Kidney (tissue), 22 donors: Measurements from ENCODE around the gene IDI2. TPM values are rescaled to one million over a fixed set of nuclear protein-coding genes. Genes with fewer than 3 reads are reported as not detected.

Experiments
- DNase-seq, 5 donors: peaks; one replicate each; pipeline ENCODE4 v3.0.0-alpha.2; 2013 to 2020
- FAIRE-seq: peaks from 2 replicates; lab custom pipeline; 2012; peaks lifted over from hg19 to GRCh38; lab: Jason Lieb, UNC
- H3K27ac ChIP-seq, 2 donors: one replicate each; pipeline ENCODE4 v1.7.0; 2013; ENCODE audit warnings: low read depth in 2 of 2, low read length in 2 of 2, inconsistent platforms in 1 of 2
- H3K27me3 ChIP-seq: one replicate; pipeline ENCODE4 v1.7.1; 2013; ENCODE audit warnings: low read length, inconsistent platforms; ENCODE audit not compliant: control insufficient read depth, insufficient read depth
- H3K36me3 ChIP-seq, 3 donors: one replicate each; pipeline versions ENCODE4 v1.7.0 to v1.7.1; 2013; ENCODE audit warnings: low read length in 3 of 3, control low read depth in 1 of 3, inconsistent platforms in 1 of 3; ENCODE audit not compliant: insufficient read depth in 3 of 3, control insufficient read depth in 2 of 3
- H3K4me1 ChIP-seq, 3 donors: one replicate each; pipeline versions ENCODE4 v1.7.0 to v1.7.1; 2013; ENCODE audit warnings: low read length in 3 of 3, inconsistent platforms in 1 of 3, low read depth in 1 of 3; ENCODE audit not compliant: control insufficient read depth in 2 of 3, insufficient read depth in 2 of 3
- H3K4me3 ChIP-seq, 3 donors: one replicate each; pipeline versions ENCODE4 v1.7.0 to v1.8.1; 2013; ENCODE audit warnings: low read length in 3 of 3, control low read depth in 1 of 3, inconsistent platforms in 1 of 3
- H3K9ac ChIP-seq, 3 donors: one replicate each; pipeline versions ENCODE4 v1.7.0 to v1.7.1; 2013; ENCODE audit warnings: low read length in 3 of 3, control low read depth in 1 of 3, inconsistent platforms in 1 of 3
- H3K9me3 ChIP-seq, 3 donors: one replicate each; pipeline versions ENCODE4 v1.7.0 to v1.7.1; 2013; ENCODE audit warnings: low read length in 3 of 3, control low read depth in 1 of 3, inconsistent platforms in 1 of 3; ENCODE audit not compliant: control insufficient read depth in 2 of 3, insufficient read depth in 1 of 3
- intact Hi-C: fragments of 100-400 bp; cut with DNase I; formaldehyde crosslinking; loops from one replicate; pipeline ENCODE4 v1.11.1; 2022
- long read RNA-seq, 10 donors: library from polyadenylated mRNA in 1 of 10; unstranded in 1 of 10; transcript quantifications; one replicate each; pipeline ENCODE4 v2.0.0 and lab custom pipeline, GENCODE V29; 2021 to 2026
- polyA plus RNA-seq: library from polyadenylated mRNA; stranded (reverse); fragments of 350-450 nt; fragmentation: Illumina TruSeq; extraction: RNeasy Lipid Tissue Mini Kit (QIAGEN cat#74804); gene quantifications from one replicate; pipeline ENCODE4 v1.2.3, GENCODE V29; 2014; ENCODE audit warnings: low read depth, low replicate concordance; ENCODE audit not compliant: insufficient read depth
- total RNA-seq: library from RNA; stranded (reverse); fragmentation: NEBNext Ultra II Directional; extraction: Animal tissue kit (Norgen Biotek cat#: 25700); gene quantifications from one replicate; pipeline ENCODE4 v1.2.1, GENCODE V29; 2021
- TF ChIP-seq, protein P1 (sequence below): IDR thresholded peaks from 3 replicates; pipeline ENCODE4 v1.5.1; 2012; ENCODE audit warnings: mild to moderate bottlenecking, moderate library complexity, borderline replicate concordance; ENCODE audit not compliant: insufficient read depth; ENCODE audit errors: extremely low read depth
- donor health status: control.
- donor health status: control.
- donor health status: control.
- donor health status: control.
- donor health status: control.
- donor health status: DM: yes; HTN: yes; CAD: no.
- donor health status: Normal renal cell carcinoma (clear cell type).

IDI2 gene
- total RNA-seq (not detected), polyA plus RNA-seq (not detected)
- long read RNA-seq, donor 1: 0 reads
- long read RNA-seq, donor 2: 0 reads
- long read RNA-seq, donor 3: 0 reads
- long read RNA-seq, donor 4: 0 reads
- long read RNA-seq, donor 5: 0 reads
- long read RNA-seq, donor 6: 0 reads
- long read RNA-seq, donor 7: 0 reads
- long read RNA-seq, donor 8: 0 reads
- long read RNA-seq, donor 9: 0 reads
- long read RNA-seq, donor 10: 0 reads

DNA sequence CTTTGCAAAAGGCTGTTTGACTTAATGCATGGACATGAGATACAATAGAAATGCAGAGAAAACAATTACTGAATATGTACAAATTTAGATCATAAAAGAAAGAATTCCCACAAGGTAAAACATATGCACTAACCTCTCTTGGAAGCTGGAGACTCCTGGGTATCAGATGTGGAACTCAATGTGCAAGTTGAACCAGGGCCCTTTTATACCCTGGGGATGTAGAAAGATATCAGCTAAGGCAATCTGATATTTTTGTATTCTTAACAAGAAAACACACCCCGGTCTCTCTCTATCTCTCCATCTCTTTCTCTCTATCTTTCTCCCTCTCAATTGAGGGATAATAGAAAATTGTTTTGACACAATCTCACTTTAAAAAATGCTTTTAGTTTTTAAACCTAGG lies at the start of gene IDI2:
TSS of gene IDI2 (minus strand) at position 177 of the 400 bp plus-strand sequence. CDS start 1,136 bp downstream, outside the sequence.
- intact Hi-C loops: no loop called here
- H3K9me3 ChIP-seq: no peaks in the 10 kb centered on the region
- FAIRE-seq (no peak), DNase-seq (no peak)
- H3K27me3 ChIP-seq: no peaks in the 10 kb centered on the region
- TF ChIP-seq, protein P1, sequence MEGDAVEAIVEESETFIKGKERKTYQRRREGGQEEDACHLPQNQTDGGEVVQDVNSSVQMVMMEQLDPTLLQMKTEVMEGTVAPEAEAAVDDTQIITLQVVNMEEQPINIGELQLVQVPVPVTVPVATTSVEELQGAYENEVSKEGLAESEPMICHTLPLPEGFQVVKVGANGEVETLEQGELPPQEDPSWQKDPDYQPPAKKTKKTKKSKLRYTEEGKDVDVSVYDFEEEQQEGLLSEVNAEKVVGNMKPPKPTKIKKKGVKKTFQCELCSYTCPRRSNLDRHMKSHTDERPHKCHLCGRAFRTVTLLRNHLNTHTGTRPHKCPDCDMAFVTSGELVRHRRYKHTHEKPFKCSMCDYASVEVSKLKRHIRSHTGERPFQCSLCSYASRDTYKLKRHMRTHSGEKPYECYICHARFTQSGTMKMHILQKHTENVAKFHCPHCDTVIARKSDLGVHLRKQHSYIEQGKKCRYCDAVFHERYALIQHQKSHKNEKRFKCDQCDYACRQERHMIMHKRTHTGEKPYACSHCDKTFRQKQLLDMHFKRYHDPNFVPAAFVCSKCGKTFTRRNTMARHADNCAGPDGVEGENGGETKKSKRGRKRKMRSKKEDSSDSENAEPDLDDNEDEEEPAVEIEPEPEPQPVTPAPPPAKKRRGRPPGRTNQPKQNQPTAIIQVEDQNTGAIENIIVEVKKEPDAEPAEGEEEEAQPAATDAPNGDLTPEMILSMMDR: no peak
- no peak within 1 kb of the TSS for H3K27ac ChIP-seq
- H3K9ac ChIP-seq: no peak within 1 kb of the TSS
- no peak within 1 kb of the TSS for H3K4me3 ChIP-seq
- H3K4me1 ChIP-seq: no peaks in the 10 kb centered on the region
- H3K36me3 ChIP-seq: no peaks in the 10 kb centered on the region

DNA sequence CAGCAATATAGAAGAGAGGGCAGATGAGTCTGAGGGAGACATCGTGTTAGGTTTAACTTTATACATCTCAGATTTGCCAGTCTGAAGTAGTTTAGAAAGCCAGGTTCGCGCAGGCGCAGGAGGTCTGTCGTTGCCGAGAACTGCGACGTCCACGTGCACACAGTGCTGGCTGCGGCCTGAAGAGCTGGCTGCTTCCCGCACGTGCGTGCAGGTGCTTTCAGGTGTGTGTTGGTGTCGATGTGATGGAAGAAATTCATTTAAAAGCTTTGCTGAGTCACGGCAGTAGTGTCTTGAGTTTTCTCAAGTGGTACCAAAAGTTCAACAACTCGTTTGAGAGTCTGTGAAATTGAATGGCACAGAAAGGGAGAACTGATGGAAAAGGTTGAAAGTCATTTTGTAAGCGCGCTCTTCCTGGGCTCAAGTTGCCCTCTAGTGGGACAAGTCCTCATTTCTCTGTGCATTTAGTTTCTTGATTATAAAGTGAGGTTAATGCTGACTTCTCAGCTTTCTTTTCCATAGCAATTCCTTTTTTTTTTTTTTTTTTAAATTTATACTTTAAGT lies 49.2 kb upstream of the IDI2 start:
- Histone ChIP-seq H3K4me1 (no peaks in the 10 kb centered on the region), H3K9me3 (no peaks in the 10 kb centered on the region), H3K4me3 (no peak overlapping the region), H3K9ac (no peak overlapping the region), H3K27ac (no peak overlapping the region), H3K36me3 (peaks cover 0 to 14% (median 13%) of the 10 kb centered on the region in 3 donors), H3K27me3 (no peaks in the 10 kb centered on the region)
- DNase-seq: peak in 2 of 5 donors; percentile 4 to 22
- TF ChIP-seq, protein P1: peak; percentile 25
- no peak for FAIRE-seq
- intact Hi-C loops: no loop called here

DNA sequence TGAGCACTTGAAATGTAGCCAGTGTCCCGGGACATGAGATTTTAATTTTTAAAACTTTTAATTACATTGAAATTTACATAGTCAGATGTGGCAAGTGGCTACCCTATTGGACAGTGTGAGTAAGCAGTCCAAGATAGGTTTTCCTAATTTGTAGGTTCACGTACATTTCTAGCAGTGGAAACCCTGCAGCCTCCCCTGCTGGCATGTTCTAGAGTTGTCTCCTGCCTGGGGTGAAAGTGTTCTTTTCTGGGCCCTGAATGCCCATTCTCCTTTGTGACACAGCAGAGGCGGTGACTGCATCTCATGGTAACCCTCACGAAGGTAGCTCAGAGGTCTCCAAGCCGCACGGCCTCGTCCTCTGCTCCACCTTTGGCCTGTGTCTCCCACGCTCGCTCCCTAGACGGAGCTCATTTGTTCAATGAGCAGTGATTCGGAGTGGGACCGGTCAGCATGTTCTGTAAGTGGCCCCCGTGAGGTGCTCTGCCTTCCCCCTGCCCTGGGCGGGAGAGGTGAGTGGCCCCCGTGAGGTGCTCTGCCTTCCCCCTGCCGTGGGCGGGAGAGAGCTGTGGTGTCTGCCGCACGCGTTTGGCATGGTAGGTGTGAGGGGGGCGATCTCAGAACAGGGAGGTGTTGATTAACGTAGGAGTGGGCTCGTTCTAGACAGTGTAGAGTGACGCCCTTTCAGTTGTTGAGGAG lies 48.5 kb upstream of the IDI2 start:
- peaks cover 0 to 13% (median 9%) of the 10 kb centered on the region in 3 donors for H3K36me3 ChIP-seq
- DNase-seq: no peak

More for the DNA sequence above, 48.5 kb upstream of the IDI2 start:
- intact Hi-C loops: no loop called here
- FAIRE-seq: no peak
- Histone ChIP-seq H3K4me3 (no peak overlapping the region), H3K27ac (no peak overlapping the region), H3K27me3 (no peaks in the 10 kb centered on the region), H3K4me1 (no peaks in the 10 kb centered on the region), H3K9me3 (no peaks in the 10 kb centered on the region), H3K9ac (no peak overlapping the region)
- TF ChIP-seq, protein P1: no peak
